HCT116 (cell line): Measurements from ENCODE around the gene PRR5L. TPM values are rescaled to one million over a fixed set of nuclear protein-coding genes. Genes with fewer than 3 reads are reported as not detected.

ENCODE experiments used
- ATAC-seq: fragments of 200-7000 bp; cut with Tn5 transposase; 2 replicates; pipeline ENCODE4 v1.9.1; 2020; ENCODE audit warnings: mild to moderate bottlenecking, moderate library complexity
- BruUV-seq: library from RNA; stranded (reverse); fragments of 400-500 nt; replicated peaks from 2 replicates; lab custom pipeline; 2021; lab: Mats Ljungman, UMichigan
- CTCF ChIA-PET: fragments of 300-600 bp; sonication (Branson Sonifier 250); formaldehyde crosslinking; loops from one replicate; lab custom pipeline; 2021; ENCODE audit warnings: antibody characterized with exemption; lab: Charles Lee
- POLR2A ChIA-PET: fragments of 300-600, 350-600 bp; sonication (Branson Sonifier 250); formaldehyde crosslinking; loops from one replicate; lab custom pipeline; 2021; ENCODE audit warnings: antibody characterized with exemption; lab: Charles Lee
- RAD21 ChIA-PET, 2 experiments: fragments of 300-600 bp; sonication (Branson Sonifier 250); formaldehyde crosslinking; loops; one replicate each; lab custom pipeline; 2023; ENCODE audit warnings: low total read pairs in 2 of 2; ENCODE audit not compliant: uncharacterized antibody in 2 of 2, unreplicated experiment in 2 of 2, low non-redundant PET in 1 of 2; lab: Charles Lee
- DNase-seq: peaks from one replicate; pipeline ENCODE4 v3.0.0-alpha.2; 2010; ENCODE audit warnings: low read depth, low spot score
- H2AFZ ChIP-seq: fragments of 200-600 bp; shearing (Covaris generic), sonication (generic); 2 replicates; pipeline ENCODE4 v1.6.1; 2017; ENCODE audit warnings: low read depth, mixed run types, mixed read lengths, antibody characterized with exemption, low read length; ENCODE audit not compliant: poor library complexity, severe bottlenecking
- H3K27ac ChIP-seq: 2 replicates; pipeline ENCODE4 v1.5.1; 2012; ENCODE audit warnings: low read depth, low read length
- H3K27me3 ChIP-seq: fragments of 200-600 bp; sonication (generic); 2 replicates; pipeline ENCODE4 v1.6.1; 2016; ENCODE audit warnings: mixed run types, low read length, mixed read lengths; ENCODE audit not compliant: insufficient read depth
- H3K36me3 ChIP-seq, 2 experiments: fragments of 200-500 bp in 1 of 2; fragments of 200-600 bp in 1 of 2; sonication (Bioruptor generic) in 1 of 2; sonication (generic) in 1 of 2; 2 replicates each; pipeline versions ENCODE4 v1.5.1 to v1.6.1; 2014 to 2016; ENCODE audit warnings: low read length in 2 of 2, inconsistent platforms in 1 of 2, mixed read lengths in 1 of 2, mixed run types in 1 of 2; ENCODE audit not compliant: insufficient read depth in 2 of 2, control insufficient read depth in 1 of 2
- H3K4me1 ChIP-seq, 2 experiments: fragments of 200-600 bp in 1 of 2; sonication (generic) in 1 of 2; 2 replicates each; pipeline versions ENCODE4 v1.5.1 to v1.6.1; 2012 to 2017; ENCODE audit warnings: low read length in 2 of 2, inconsistent platforms in 1 of 2, mild to moderate bottlenecking in 1 of 2, mixed read lengths in 1 of 2, mixed run types in 1 of 2, moderate library complexity in 1 of 2; ENCODE audit not compliant: insufficient read depth in 2 of 2, control insufficient read depth in 1 of 2
- H3K4me2 ChIP-seq: fragments of 200-600 bp; sonication (generic); 2 replicates; pipeline ENCODE4 v1.6.1; 2017; ENCODE audit warnings: mixed run types, low read length, mixed read lengths
- H3K4me3 ChIP-seq, 2 experiments: fragments of 200-600 bp in 1 of 2; sonication (generic) in 1 of 2; replicated peaks in 1 of 2; 2 replicates each; pipeline ENCODE4 v1.5.1; 2011 to 2016; ENCODE audit warnings: low read length in 2 of 2, control low read depth in 1 of 2, low read depth in 1 of 2, mild to moderate bottlenecking in 1 of 2, mixed read lengths in 1 of 2, mixed run types in 1 of 2
- H3K79me2 ChIP-seq: fragments of 200-600 bp; sonication (generic); 2 replicates; pipeline ENCODE4 v1.6.1; 2017; ENCODE audit warnings: mild to moderate bottlenecking, mixed run types, low read length, moderate library complexity, mixed read lengths; ENCODE audit not compliant: insufficient read depth
- H3K9ac ChIP-seq: fragments of 200-600 bp; sonication (generic); 2 replicates; pipeline ENCODE4 v1.6.1; 2016; ENCODE audit warnings: low read length, mixed read lengths
- H3K9me2 ChIP-seq: fragments of 200-600 bp; sonication (generic), shearing (Covaris generic); 2 replicates; pipeline ENCODE4 v1.6.1; 2017; ENCODE audit warnings: mixed run types, mild to moderate bottlenecking, moderate library complexity; ENCODE audit not compliant: insufficient read depth
- H3K9me3 ChIP-seq, 2 experiments: fragments of 200-500 bp in 1 of 2; fragments of 200-600 bp in 1 of 2; sonication (Bioruptor generic) in 1 of 2; sonication (generic) in 1 of 2; 2 replicates each; pipeline ENCODE4 v1.6.1; 2014 to 2017; ENCODE audit warnings: low read length in 2 of 2, mixed read lengths in 2 of 2, inconsistent platforms in 1 of 2, low read depth in 1 of 2, mild to moderate bottlenecking in 1 of 2, mixed run types in 1 of 2, moderate library complexity in 1 of 2; ENCODE audit not compliant: control insufficient read depth in 1 of 2, insufficient read depth in 1 of 2
- H4K20me1 ChIP-seq: fragments of 200-600 bp; sonication (generic), shearing (Covaris generic); 2 replicates; pipeline ENCODE4 v1.6.1; 2017; ENCODE audit warnings: mixed run types, mild to moderate bottlenecking, moderate library complexity; ENCODE audit not compliant: insufficient read depth
- ATF3 ChIP-seq: IDR thresholded peaks from 2 replicates; pipeline ENCODE4 v1.6.1; 2012
- CBX3 ChIP-seq: IDR thresholded peaks from 2 replicates; pipeline ENCODE4 v1.6.1; 2012; ENCODE audit warnings: low read depth
- CEBPB ChIP-seq: IDR thresholded peaks from 2 replicates; pipeline ENCODE4 v1.6.1; 2012; ENCODE audit warnings: low read depth
- EGR1 ChIP-seq: IDR thresholded peaks from 2 replicates; pipeline ENCODE4 v1.6.1; 2012; ENCODE audit warnings: low read depth
- ELF1 ChIP-seq: IDR thresholded peaks from 2 replicates; pipeline ENCODE4 v1.6.1; 2012; ENCODE audit warnings: low read depth, borderline replicate concordance
- EZH2 ChIP-seq: fragments of 200-600 bp; sonication (generic); IDR thresholded peaks from 2 replicates; pipeline ENCODE4 v1.6.1; 2017; ENCODE audit warnings: antibody characterized with exemption, mixed run types
- EZH2phosphoT487 ChIP-seq: fragments of 200-600 bp; IDR thresholded peaks from 2 replicates; pipeline ENCODE4 v1.6.1; 2018; ENCODE audit warnings: antibody characterized with exemption, borderline replicate concordance
- FOSL1 ChIP-seq: IDR thresholded peaks from 2 replicates; pipeline ENCODE4 v1.6.1; 2012; ENCODE audit warnings: low read depth
- JUND ChIP-seq: IDR thresholded peaks from 2 replicates; pipeline ENCODE4 v1.6.1; 2012
- MAX ChIP-seq: IDR thresholded peaks from 2 replicates; pipeline ENCODE4 v1.6.1; 2012
- POLR2A ChIP-seq: IDR thresholded peaks from 2 replicates; pipeline ENCODE4 v1.7.0; 2011; ENCODE audit warnings: borderline replicate concordance; ENCODE audit not compliant: insufficient read depth, insufficient read length; ENCODE audit errors: extremely low read depth
- POLR2AphosphoS5 ChIP-seq: IDR thresholded peaks from 2 replicates; pipeline ENCODE4 v1.6.1; 2011; ENCODE audit warnings: mild to moderate bottlenecking, low read depth, low read length, moderate library complexity
- SIN3A ChIP-seq: IDR thresholded peaks from 2 replicates; pipeline ENCODE4 v1.6.1; 2012; ENCODE audit warnings: low read depth
- SP1 ChIP-seq: IDR thresholded peaks from 2 replicates; pipeline ENCODE4 v1.6.1; 2012; ENCODE audit warnings: low read depth
- SRF ChIP-seq: IDR thresholded peaks from 2 replicates; pipeline ENCODE4 v1.6.1; 2012; ENCODE audit warnings: low read depth
- TCF7L2 ChIP-seq: IDR thresholded peaks from 2 replicates; pipeline ENCODE4 v1.7.0; 2011; ENCODE audit warnings: borderline replicate concordance, inconsistent platforms; ENCODE audit not compliant: insufficient read depth, insufficient read length; ENCODE audit errors: extremely low read depth
- YY1 ChIP-seq: IDR thresholded peaks from 2 replicates; pipeline ENCODE4 v1.6.1; 2011; ENCODE audit warnings: low read length, low read depth, moderate library complexity, mild to moderate bottlenecking; ENCODE audit not compliant: insufficient replicate concordance; ENCODE audit errors: extremely low read depth
- ZBTB33 ChIP-seq: IDR thresholded peaks from 2 replicates; pipeline ENCODE4 v1.6.1; 2011; ENCODE audit warnings: mild to moderate bottlenecking, low read length, moderate library complexity; ENCODE audit not compliant: insufficient replicate concordance; ENCODE audit errors: extremely low read depth
- ZFX ChIP-seq: fragments of 450-650 bp; IDR thresholded peaks from 2 replicates; pipeline ENCODE4 v1.6.1; 2017
- intact Hi-C: fragments of 100-400 bp; cut with micrococcal nuclease; formaldehyde crosslinking; loops from 2 replicates; pipeline ENCODE4 v1.10.0; 2022
- total RNA-seq: library from RNA; stranded (reverse); gene quantifications from one replicate; pipeline ENCODE4 v1.2.1, GENCODE V29; 2021; ENCODE audit not compliant: unreplicated experiment

Gene PRR5L
- total RNA-seq, 1 experiment from 2014 or later = 0.47 TPM

DNA sequence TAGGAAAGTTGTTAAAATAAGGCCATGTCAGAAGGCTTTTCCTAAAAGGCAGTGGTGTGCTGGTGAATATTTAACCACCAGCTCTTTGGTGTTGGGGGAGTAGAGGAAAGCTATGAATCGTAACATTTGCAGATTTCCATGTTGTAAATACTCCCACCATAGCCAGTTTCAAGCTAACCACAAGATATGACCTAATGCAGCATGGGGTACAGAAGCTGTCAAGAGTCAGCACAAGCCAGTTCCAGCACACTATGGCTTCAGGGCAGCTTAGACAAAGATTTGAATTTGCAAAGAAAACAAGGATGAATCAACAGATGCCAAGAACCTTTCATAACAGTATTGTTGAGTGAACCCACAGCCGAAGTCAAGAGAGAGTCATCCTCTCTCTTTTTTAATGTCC lies 46.8 kb upstream of the PRR5L start:
- intact Hi-C loops = no loop called here
- RAD21 ChIA-PET = interaction anchor here in 1 of 2 experiments (0.9 kb wide), 1 partner anchor 427 kb away, joined by 5 read pairs; no protein-coding TSS in a partner anchor
- Histone ChIP-seq H3K27ac (no peak overlapping the region), H2AFZ (no peak overlapping the region), H3K27me3 (no peaks in the 10 kb centered on the region), H3K9me3 (no peaks in the 10 kb centered on the region), H3K36me3 (no peaks in the 10 kb centered on the region), H3K9ac (no peak overlapping the region), H3K4me3 (no peak overlapping the region), H4K20me1 (no peaks in the 10 kb centered on the region), H3K4me1 (peaks cover 0 to 1% of the 10 kb centered on the region in 2 experiments; a peak in 2 of 4 replicates), H3K4me2 (no peak overlapping the region)
- no peak for ATAC-seq
- POLR2A ChIA-PET = no interaction called here
- BruUV-seq = no TSS peak
- no peak for TF ChIP-seq TCF7L2
- TF ChIP-seq MAX = no peak
- no peak for TF ChIP-seq EZH2phosphoT487
- no peak for TF ChIP-seq FOSL1
- no peak for TF ChIP-seq EZH2
- TF ChIP-seq YY1 = no peak
- TF ChIP-seq ZFX = no peak
- TF ChIP-seq SP1 = no peak
- no peak for TF ChIP-seq POLR2AphosphoS5
- TF ChIP-seq ELF1 = no peak
- TF ChIP-seq ATF3 = no peak
- TF ChIP-seq POLR2A = no peak
- no peak for TF ChIP-seq CEBPB
- TF ChIP-seq SRF = no peak
- no peak for TF ChIP-seq EGR1
- TF ChIP-seq ZBTB33 = no peak
- no peak for TF ChIP-seq JUND
- TF ChIP-seq CBX3 = no peak
- TF ChIP-seq SIN3A = no peak
- TF ChIP-seq, all 23 proteins: peak for 0
- Histone ChIP-seq H3K79me2 (no peaks in the 10 kb centered on the region), H3K9me2 (no peaks in the 10 kb centered on the region; the same call in 1 of the 2 replicates)
- DNase-seq = no peak
- CTCF ChIA-PET = interaction anchor here (1.1 to 1.4 kb wide), 4 partner anchors 10 to 427 kb away, joined by 3 read pairs; no protein-coding TSS in a partner anchor
